Keratinocyte (primary cell): ENCODE measurements around the gene PIEZO1. TPM values are rescaled to one million over a fixed set of nuclear protein-coding genes. Genes with fewer than 3 reads are reported as not detected.

Experiments used
- DNase-seq: peaks from one replicate; pipeline ENCODE4 v3.0.0-alpha.2; 2011; ENCODE audit warnings: low read depth, missing footprints, low spot score
- FAIRE-seq: peaks from 2 replicates; lab custom pipeline; 2011; peaks lifted over from hg19 to GRCh38; lab: Jason Lieb, UNC
- H2AFZ ChIP-seq: 2 replicates; pipeline ENCODE4 v1.6.0; 2012; ENCODE audit warnings: low read length, control low read depth, inconsistent platforms; ENCODE audit not compliant: control insufficient read depth
- H3K27ac ChIP-seq: 2 replicates; pipeline ENCODE4 v1.5.1; 2011; ENCODE audit warnings: low read length; ENCODE audit not compliant: control insufficient read depth, insufficient read depth
- H3K27me3 ChIP-seq: 3 replicates; pipeline ENCODE4 v1.6.0; 2011; ENCODE audit warnings: low read length; ENCODE audit not compliant: control insufficient read depth, insufficient read depth; ENCODE audit errors: extremely low read depth
- H3K36me3 ChIP-seq, 2 experiments: 2 replicates in 1 of 2; 3 replicates in 1 of 2; pipeline ENCODE4 v1.5.1; 2011; ENCODE audit warnings: low read length in 2 of 2, mild to moderate bottlenecking in 1 of 2; ENCODE audit not compliant: control insufficient read depth in 2 of 2, insufficient read depth in 2 of 2; ENCODE audit errors: extremely low read depth in 1 of 2
- H3K4me1 ChIP-seq: 3 replicates; pipeline ENCODE4 v1.5.1; 2011; ENCODE audit warnings: low read length; ENCODE audit not compliant: control insufficient read depth, insufficient read depth; ENCODE audit errors: extremely low read depth
- H3K4me2 ChIP-seq: 3 replicates; pipeline ENCODE4 v1.6.0; 2011; ENCODE audit warnings: low read depth, low read length; ENCODE audit not compliant: control insufficient read depth, insufficient read depth; ENCODE audit errors: extremely low read depth
- H3K4me3 ChIP-seq, 3 experiments: fragments of 200-600 bp in 1 of 3; sonication (generic) in 1 of 3; 2 replicates in 2 of 3; 3 replicates in 1 of 3; pipeline ENCODE4 v1.5.1; 2011 to 2016; ENCODE audit warnings: low read length in 3 of 3, mild to moderate bottlenecking in 3 of 3, control low read depth in 2 of 3, inconsistent platforms in 1 of 3, low read depth in 1 of 3, mixed read lengths in 1 of 3, mixed run types in 1 of 3, moderate library complexity in 1 of 3; ENCODE audit not compliant: control insufficient read depth in 2 of 3, insufficient read depth in 2 of 3; ENCODE audit errors: extremely low read depth in 1 of 3
- H3K79me2 ChIP-seq: 2 replicates; pipeline ENCODE4 v1.6.0; 2012; ENCODE audit warnings: low read length; ENCODE audit not compliant: control insufficient read depth, insufficient read depth
- H3K9ac ChIP-seq: 3 replicates; pipeline ENCODE4 v1.6.0; 2011; ENCODE audit warnings: low read length; ENCODE audit not compliant: control insufficient read depth, insufficient read depth; ENCODE audit errors: extremely low read depth
- H3K9me1 ChIP-seq: 3 replicates; pipeline ENCODE4 v1.6.0; 2011; ENCODE audit warnings: low read length; ENCODE audit not compliant: control insufficient read depth, insufficient read depth; ENCODE audit errors: extremely low read depth
- H3K9me3 ChIP-seq: 2 replicates; pipeline ENCODE4 v1.5.1; 2012; ENCODE audit warnings: low read depth, low read length; ENCODE audit not compliant: control insufficient read depth
- H4K20me1 ChIP-seq: 3 replicates; pipeline ENCODE4 v1.6.0; 2011; ENCODE audit warnings: low read length; ENCODE audit not compliant: control insufficient read depth, insufficient read depth; ENCODE audit errors: extremely low read depth
- EZH2 ChIP-seq: IDR thresholded peaks from one replicate; pipeline ENCODE4 v1.6.1; 2012; ENCODE audit warnings: inconsistent platforms, mild to moderate bottlenecking, low read length, moderate library complexity
- dilution Hi-C: fragments of 300-500 bp; cut with MboI; formaldehyde crosslinking; loops from one replicate; pipeline ENCODE4 v1.7.0; 2020; ENCODE audit warnings: low sequenced_read_pairs; ENCODE audit not compliant: extremely low pct_ligation_motif_present
- polyA plus RNA-seq, 5 experiments: library from polyadenylated mRNA; depleted of rRNA in 3 of 5; stranded (reverse) in 3 of 5; stranded (forward) in 1 of 5; unstranded in 1 of 5; fragments of >200 nt; gene quantifications; 1 replicate in 1 of 5; 2 replicates in 3 of 5; 3 replicates in 1 of 5; pipeline versions ENCODE4 v1.2.1 to v1.2.3, GENCODE V29; 2011 to 2012; ENCODE audit warnings: missing spikeins in 2 of 5, low read depth in 1 of 5, low replicate concordance in 1 of 5
- TF ChIP-seq, protein P1 (sequence below), 3 experiments: IDR thresholded peaks in 1 of 3; conservative IDR thresholded peaks in 1 of 3; optimal IDR thresholded peaks in 1 of 3; 2 replicates in 2 of 3; 3 replicates in 1 of 3; pipeline versions ENCODE3 to v1.5.1; 2011; ENCODE audit warnings: low read length in 3 of 3, mild to moderate bottlenecking in 3 of 3, moderate library complexity in 2 of 3, control low read depth in 1 of 3, inconsistent platforms in 1 of 3; ENCODE audit not compliant: insufficient read depth in 2 of 3; ENCODE audit errors: extremely low read depth in 1 of 3

Gene PIEZO1
- polyA plus RNA-seq, 1 donor (not counting 4 experiments of a cell fraction or from before 2014, with no cell fraction given): 62.8 TPM

DNA sequence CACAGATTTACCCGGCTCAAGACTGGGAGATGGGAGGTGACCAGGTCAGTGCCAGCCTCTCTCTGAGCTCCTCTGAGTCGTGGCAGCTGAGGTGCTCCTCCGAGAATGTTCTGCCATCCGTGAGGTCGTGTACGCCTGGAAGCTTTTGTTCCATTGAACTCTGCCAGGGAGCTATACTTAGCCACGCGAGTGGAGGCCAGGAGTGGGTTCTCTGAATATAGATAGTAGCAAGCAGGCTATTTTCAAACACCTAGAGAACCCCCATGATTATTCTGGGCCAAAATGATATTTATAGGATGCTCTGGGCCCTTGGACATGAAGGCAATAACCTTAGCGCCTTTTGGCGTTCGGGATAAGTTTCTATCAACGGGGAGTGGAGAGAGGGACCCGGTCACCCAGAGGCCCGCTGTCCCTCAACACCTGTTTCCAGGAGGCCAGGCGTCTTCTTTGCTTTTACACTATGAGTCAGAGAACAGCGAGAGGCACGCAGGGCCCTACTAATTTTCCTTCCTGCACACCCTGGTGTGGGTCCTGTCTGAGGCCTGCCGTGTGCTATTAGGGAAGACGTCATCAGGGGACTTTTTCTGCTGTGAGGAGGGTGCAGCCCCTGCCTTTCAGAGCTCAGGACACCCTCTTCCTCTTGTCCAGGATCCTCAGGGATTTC is 111.2 kb downstream of the PIEZO1 start:
- H3K4me1 ChIP-seq: no peaks in the 10 kb centered on the region
- no peaks in the 10 kb centered on the region for H3K79me2 ChIP-seq
- H3K9ac ChIP-seq: no peak overlapping the region
- TF ChIP-seq, protein P1, sequence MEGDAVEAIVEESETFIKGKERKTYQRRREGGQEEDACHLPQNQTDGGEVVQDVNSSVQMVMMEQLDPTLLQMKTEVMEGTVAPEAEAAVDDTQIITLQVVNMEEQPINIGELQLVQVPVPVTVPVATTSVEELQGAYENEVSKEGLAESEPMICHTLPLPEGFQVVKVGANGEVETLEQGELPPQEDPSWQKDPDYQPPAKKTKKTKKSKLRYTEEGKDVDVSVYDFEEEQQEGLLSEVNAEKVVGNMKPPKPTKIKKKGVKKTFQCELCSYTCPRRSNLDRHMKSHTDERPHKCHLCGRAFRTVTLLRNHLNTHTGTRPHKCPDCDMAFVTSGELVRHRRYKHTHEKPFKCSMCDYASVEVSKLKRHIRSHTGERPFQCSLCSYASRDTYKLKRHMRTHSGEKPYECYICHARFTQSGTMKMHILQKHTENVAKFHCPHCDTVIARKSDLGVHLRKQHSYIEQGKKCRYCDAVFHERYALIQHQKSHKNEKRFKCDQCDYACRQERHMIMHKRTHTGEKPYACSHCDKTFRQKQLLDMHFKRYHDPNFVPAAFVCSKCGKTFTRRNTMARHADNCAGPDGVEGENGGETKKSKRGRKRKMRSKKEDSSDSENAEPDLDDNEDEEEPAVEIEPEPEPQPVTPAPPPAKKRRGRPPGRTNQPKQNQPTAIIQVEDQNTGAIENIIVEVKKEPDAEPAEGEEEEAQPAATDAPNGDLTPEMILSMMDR (optimal IDR thresholded peaks at IDR 0.05 in 1 of 3, IDR thresholded peaks at IDR 0.05 in 1 of 3, conservative IDR thresholded peaks at IDR 0.05 in 1 of 3; ENCODE audit: extremely low read depth in 1 of 3, insufficient read depth in 2 of 3, low read length in 3 of 3): no peak
- no peak for TF ChIP-seq EZH2
- FAIRE-seq (no peak), DNase-seq (no peak)
- no peaks in the 10 kb centered on the region for H3K9me3 ChIP-seq
- H4K20me1 ChIP-seq: no peaks in the 10 kb centered on the region
- H3K27ac ChIP-seq: no peak overlapping the region
- dilution Hi-C loops: loop anchor here (25.0 kb wide), 1 partner anchor 88 kb away; no protein-coding TSS in a partner anchor
- no peak overlapping the region for H3K4me3 ChIP-seq
- peaks cover 0 to 8% of the 10 kb centered on the region in 2 experiments for H3K36me3 ChIP-seq
- H2AFZ ChIP-seq: no peak overlapping the region
- peaks cover 4% of the 10 kb centered on the region for H3K27me3 ChIP-seq
- no peak overlapping the region for H3K4me2 ChIP-seq
- no peaks in the 10 kb centered on the region for H3K9me1 ChIP-seq

DNA sequence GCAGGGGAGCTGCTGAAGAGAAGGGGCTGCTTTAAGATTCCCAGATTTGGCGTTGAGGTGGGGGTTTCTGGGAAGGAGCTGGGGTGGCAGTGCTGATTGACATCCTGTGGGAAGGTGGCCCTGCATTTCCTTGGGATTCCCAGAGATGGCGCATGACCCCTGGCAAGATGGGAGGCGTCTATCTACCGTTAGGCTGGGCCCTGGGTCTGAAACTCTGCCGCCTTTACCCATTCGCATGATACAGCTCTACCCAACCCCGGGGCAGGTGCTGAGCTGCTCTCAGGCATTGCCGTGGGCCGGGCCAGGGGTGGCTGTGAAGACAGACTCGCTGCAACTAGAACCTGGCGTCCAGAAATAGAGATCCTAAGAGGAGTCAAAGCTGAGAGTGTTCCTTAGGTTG is 112.2 kb downstream of the PIEZO1 start:
- TF ChIP-seq, protein P1 (optimal IDR thresholded peaks at IDR 0.05 in 1 of 3, IDR thresholded peaks at IDR 0.05 in 1 of 3, conservative IDR thresholded peaks at IDR 0.05 in 1 of 3; ENCODE audit: extremely low read depth in 1 of 3, insufficient read depth in 2 of 3, low read length in 3 of 3): peak; percentile 32 to 56 (median 37)
- TF ChIP-seq EZH2: no peak
- dilution Hi-C loops: loop anchor here (25.0 kb wide), 1 partner anchor 90 kb away; no protein-coding TSS in a partner anchor
- Histone ChIP-seq H3K9me1 (no peaks in the 10 kb centered on the region), H3K4me1 (no peaks in the 10 kb centered on the region), H3K27ac (no peak overlapping the region), H3K9ac (no peak overlapping the region), H3K36me3 (peaks cover 0 to 8% of the 10 kb centered on the region in 2 experiments), H3K4me3 (no peak overlapping the region), H4K20me1 (no peaks in the 10 kb centered on the region), H3K27me3 (no peaks in the 10 kb centered on the region), H3K79me2 (no peaks in the 10 kb centered on the region), H3K4me2 (no peak overlapping the region), H2AFZ (no peak overlapping the region), H3K9me3 (no peaks in the 10 kb centered on the region)
- DNase-seq (no peak), FAIRE-seq (no peak)
